Measurements from ENCODE around the gene TLR1. TPM values are rescaled to one million over a fixed set of nuclear protein-coding genes. Genes with fewer than 3 reads are reported as not detected.
A peak's percentile ranks its signal among the peaks of the same experiment; 100 is the strongest.

TLR1 gene, protein sequence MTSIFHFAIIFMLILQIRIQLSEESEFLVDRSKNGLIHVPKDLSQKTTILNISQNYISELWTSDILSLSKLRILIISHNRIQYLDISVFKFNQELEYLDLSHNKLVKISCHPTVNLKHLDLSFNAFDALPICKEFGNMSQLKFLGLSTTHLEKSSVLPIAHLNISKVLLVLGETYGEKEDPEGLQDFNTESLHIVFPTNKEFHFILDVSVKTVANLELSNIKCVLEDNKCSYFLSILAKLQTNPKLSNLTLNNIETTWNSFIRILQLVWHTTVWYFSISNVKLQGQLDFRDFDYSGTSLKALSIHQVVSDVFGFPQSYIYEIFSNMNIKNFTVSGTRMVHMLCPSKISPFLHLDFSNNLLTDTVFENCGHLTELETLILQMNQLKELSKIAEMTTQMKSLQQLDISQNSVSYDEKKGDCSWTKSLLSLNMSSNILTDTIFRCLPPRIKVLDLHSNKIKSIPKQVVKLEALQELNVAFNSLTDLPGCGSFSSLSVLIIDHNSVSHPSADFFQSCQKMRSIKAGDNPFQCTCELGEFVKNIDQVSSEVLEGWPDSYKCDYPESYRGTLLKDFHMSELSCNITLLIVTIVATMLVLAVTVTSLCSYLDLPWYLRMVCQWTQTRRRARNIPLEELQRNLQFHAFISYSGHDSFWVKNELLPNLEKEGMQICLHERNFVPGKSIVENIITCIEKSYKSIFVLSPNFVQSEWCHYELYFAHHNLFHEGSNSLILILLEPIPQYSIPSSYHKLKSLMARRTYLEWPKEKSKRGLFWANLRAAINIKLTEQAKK
- 0.32 TPM for polyA plus RNA-seq (2013, experiment 1 of 2)
- 0.23 TPM for polyA plus RNA-seq (2013, experiment 2 of 2)

DNA sequence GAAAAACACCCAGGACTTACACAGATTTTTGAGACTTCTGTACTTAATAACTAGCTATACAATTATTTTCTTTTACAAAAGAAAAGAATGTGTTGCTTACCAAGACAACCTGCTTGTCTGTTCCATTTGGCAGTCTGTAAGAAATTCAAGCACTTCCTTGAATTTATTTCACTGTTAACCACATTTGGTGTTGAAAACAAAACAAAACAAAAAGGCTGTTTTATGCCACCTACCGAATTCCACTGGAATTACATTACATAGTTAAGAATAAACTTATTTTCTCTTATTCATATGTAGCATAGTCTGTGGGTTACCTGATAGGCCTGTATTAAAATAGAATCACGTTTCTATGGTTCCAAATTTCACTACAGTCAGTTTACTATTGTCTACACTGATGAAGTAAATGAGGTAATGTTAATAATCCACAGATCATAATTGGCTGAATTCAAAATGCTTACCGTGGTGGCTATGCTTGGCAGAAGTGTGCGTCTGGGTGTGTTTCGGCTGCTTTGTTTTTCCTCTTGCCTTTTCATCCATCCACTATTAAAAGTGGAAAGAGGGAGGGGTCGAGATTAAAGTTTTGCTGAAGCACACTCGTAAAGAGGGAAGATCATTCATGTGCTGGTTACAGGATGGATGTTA is at the start of gene TLR1:
Gene TLR1, minus strand, starts transcription at position 138 of the 642 bp plus-strand sequence. CDS start 5,960 bp downstream, outside the sequence.
- no peaks in the 10 kb centered on the region for H3K9me3 ChIP-seq (ENCODE audit: control insufficient read depth, low read length)

DNA sequence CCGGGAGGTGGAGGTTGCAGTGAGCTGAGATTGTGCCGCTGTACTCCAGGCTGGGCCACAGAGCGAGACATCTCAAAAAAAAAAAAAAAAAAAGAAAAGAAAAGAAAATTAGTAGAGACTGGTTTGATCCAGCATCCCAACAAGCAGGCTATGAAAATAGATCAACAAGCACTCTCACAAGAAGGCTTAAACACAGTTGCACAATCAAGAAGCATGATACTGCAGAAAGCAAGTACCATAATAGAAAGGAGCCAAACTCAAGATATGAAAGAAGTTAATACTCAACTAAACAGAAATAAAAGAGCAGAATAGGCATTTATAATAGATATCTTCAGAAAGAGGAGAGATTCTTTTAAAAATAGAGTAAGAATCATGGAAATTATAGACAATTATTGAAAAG is 41.4 kb upstream of the TLR1 start:
- Histone ChIP-seq H3K4me2 (ENCODE audit: low read length, poor library complexity, severe bottlenecking) (no peak overlapping the region), H2BK5ac (ENCODE audit: low read depth, low read length, poor library complexity, severe bottlenecking) (no peak overlapping the region), H3K23ac (ENCODE audit: low read length in 2 of 2) (no peak overlapping the region), H2BK120ac (ENCODE audit: low read depth, low read length) (no peak overlapping the region), H3K4ac (ENCODE audit: low read depth in 1 of 2, low read length in 2 of 2) (no peak overlapping the region), H3K4me3 (ENCODE audit: insufficient read depth in 1 of 2, low read depth in 1 of 2, low read length in 2 of 2) (no peak overlapping the region), H3K79me1 (replicated peaks; ENCODE audit: low read length, poor library complexity, severe bottlenecking) (peaks cover 5% of the 10 kb centered on the region), H4K91ac (ENCODE audit: low read length) (no peak overlapping the region), H2BK15ac (ENCODE audit: low read depth, poor library complexity, severe bottlenecking) (no peak overlapping the region), H3K9ac (ENCODE audit: low read length) (no peak overlapping the region), H2AK5ac (ENCODE audit: low read length, severe bottlenecking) (no peak overlapping the region), H3K14ac (ENCODE audit: low read length in 2 of 2) (no peak overlapping the region), H3K18ac (ENCODE audit: low read depth in 1 of 2, low read length in 2 of 2) (no peak overlapping the region), H3K4me1 (ENCODE audit: control insufficient read depth, insufficient read depth, low read depth, low read length) (no peaks in the 10 kb centered on the region), H2AFZ (ENCODE audit: low read depth, low read length) (no peak overlapping the region), H3K27ac (ENCODE audit: low read length, poor library complexity, severe bottlenecking) (no peak overlapping the region), H3K27me3 (ENCODE audit: control insufficient read depth in 1 of 2, insufficient read depth in 1 of 2, low read length in 2 of 2) (no peaks in the 10 kb centered on the region), H4K8ac (ENCODE audit: low read length) (no peak overlapping the region), H3K36me3 (ENCODE audit: control insufficient read depth in 1 of 2, insufficient read depth in 2 of 2, low read depth in 1 of 2, low read length in 2 of 2) (no peaks in the 10 kb centered on the region), H2BK12ac (ENCODE audit: low read length in 2 of 2) (no peak overlapping the region), H3K9me3 (ENCODE audit: control insufficient read depth, low read length) (no peaks in the 10 kb centered on the region)
- DNase-seq, result no peak
- 92% methylated on average over 1 of the region's 3 CpGs for WGBS

More for the DNA sequence above, at the start of gene TLR1:
- Histone ChIP-seq H2AFZ (ENCODE audit: low read depth, low read length) (no peak within 1 kb of the TSS), H3K4ac (ENCODE audit: low read depth in 1 of 2, low read length in 2 of 2) (no peak within 1 kb of the TSS), H3K4me3 (ENCODE audit: insufficient read depth in 1 of 2, low read depth in 1 of 2, low read length in 2 of 2) (peak within 1 kb of the TSS in 1 of 2 experiments; percentile 45), H4K91ac (ENCODE audit: low read length) (no peak within 1 kb of the TSS), H2BK15ac (ENCODE audit: low read depth, poor library complexity, severe bottlenecking) (no peak within 1 kb of the TSS), H3K18ac (ENCODE audit: low read depth in 1 of 2, low read length in 2 of 2) (no peak within 1 kb of the TSS), H3K27me3 (ENCODE audit: control insufficient read depth in 1 of 2, insufficient read depth in 1 of 2, low read length in 2 of 2) (no peaks in the 10 kb centered on the region), H3K23ac (ENCODE audit: low read length in 2 of 2) (no peak within 1 kb of the TSS), H3K79me1 (replicated peaks; ENCODE audit: low read length, poor library complexity, severe bottlenecking) (no peaks in the 10 kb centered on the region), H3K27ac (ENCODE audit: low read length, poor library complexity, severe bottlenecking) (no peak within 1 kb of the TSS), H3K36me3 (ENCODE audit: control insufficient read depth in 1 of 2, insufficient read depth in 2 of 2, low read depth in 1 of 2, low read length in 2 of 2) (no peaks in the 10 kb centered on the region), H3K4me2 (ENCODE audit: low read length, poor library complexity, severe bottlenecking) (no peak within 1 kb of the TSS), H4K8ac (ENCODE audit: low read length) (no peak within 1 kb of the TSS), H3K9ac (ENCODE audit: low read length) (peak within 1 kb of the TSS; percentile 68), H2BK120ac (ENCODE audit: low read depth, low read length) (no peak within 1 kb of the TSS), H2AK5ac (ENCODE audit: low read length, severe bottlenecking) (peak within 1 kb of the TSS; percentile 35), H3K4me1 (ENCODE audit: control insufficient read depth, insufficient read depth, low read depth, low read length) (peaks cover 2% of the 10 kb centered on the region), H3K14ac (ENCODE audit: low read length in 2 of 2) (no peak within 1 kb of the TSS), H2BK5ac (ENCODE audit: low read depth, low read length, poor library complexity, severe bottlenecking) (no peak within 1 kb of the TSS), H2BK12ac (ENCODE audit: low read length in 2 of 2) (no peak within 1 kb of the TSS)
- WGBS, result 100% methylated on average over 2 of the region's 7 CpGs
- DNase-seq, result peak; percentile 57

DNA sequence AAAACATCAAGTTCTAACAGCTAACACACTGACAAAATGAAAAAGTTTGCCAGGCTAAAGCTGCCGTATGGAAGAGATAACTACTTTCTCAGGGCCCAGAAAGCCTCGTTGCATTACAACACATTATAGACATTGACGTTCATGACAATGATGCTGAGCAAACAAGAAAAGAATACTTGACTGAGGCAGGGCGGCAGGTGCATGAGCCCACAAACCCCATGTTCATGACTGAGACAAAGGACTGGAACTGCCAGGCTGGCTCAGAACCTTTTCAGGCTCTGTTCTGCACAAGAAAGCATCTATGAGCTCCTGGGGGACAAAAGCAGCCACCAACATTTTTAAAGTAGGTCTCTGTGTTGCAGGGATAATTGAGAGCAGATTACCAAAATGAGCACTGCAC is 38.4 kb upstream of the TLR1 start:
- Histone ChIP-seq H4K8ac (ENCODE audit: low read length) (no peak overlapping the region), H3K4me2 (ENCODE audit: low read length, poor library complexity, severe bottlenecking) (no peak overlapping the region), H3K36me3 (ENCODE audit: control insufficient read depth in 1 of 2, insufficient read depth in 2 of 2, low read depth in 1 of 2, low read length in 2 of 2) (no peaks in the 10 kb centered on the region), H4K91ac (ENCODE audit: low read length) (no peak overlapping the region), H3K79me1 (replicated peaks; ENCODE audit: low read length, poor library complexity, severe bottlenecking) (peaks cover 5% of the 10 kb centered on the region), H3K4me3 (ENCODE audit: insufficient read depth in 1 of 2, low read depth in 1 of 2, low read length in 2 of 2) (no peak overlapping the region), H2AFZ (ENCODE audit: low read depth, low read length) (no peak overlapping the region), H2AK5ac (ENCODE audit: low read length, severe bottlenecking) (no peak overlapping the region), H3K4me1 (ENCODE audit: control insufficient read depth, insufficient read depth, low read depth, low read length) (no peaks in the 10 kb centered on the region), H2BK12ac (ENCODE audit: low read length in 2 of 2) (no peak overlapping the region), H2BK15ac (ENCODE audit: low read depth, poor library complexity, severe bottlenecking) (no peak overlapping the region), H3K9me3 (ENCODE audit: control insufficient read depth, low read length) (no peaks in the 10 kb centered on the region), H3K4ac (ENCODE audit: low read depth in 1 of 2, low read length in 2 of 2) (no peak overlapping the region), H3K18ac (ENCODE audit: low read depth in 1 of 2, low read length in 2 of 2) (no peak overlapping the region), H3K27ac (ENCODE audit: low read length, poor library complexity, severe bottlenecking) (no peak overlapping the region), H2BK120ac (ENCODE audit: low read depth, low read length) (no peak overlapping the region), H3K9ac (ENCODE audit: low read length) (no peak overlapping the region), H2BK5ac (ENCODE audit: low read depth, low read length, poor library complexity, severe bottlenecking) (no peak overlapping the region), H3K14ac (ENCODE audit: low read length in 2 of 2) (no peak overlapping the region), H3K27me3 (ENCODE audit: control insufficient read depth in 1 of 2, insufficient read depth in 1 of 2, low read length in 2 of 2) (no peaks in the 10 kb centered on the region), H3K23ac (ENCODE audit: low read length in 2 of 2) (no peak overlapping the region)
- 91% methylated on average over 4 of the region's 4 CpGs for WGBS
- no peak for DNase-seq

DNA sequence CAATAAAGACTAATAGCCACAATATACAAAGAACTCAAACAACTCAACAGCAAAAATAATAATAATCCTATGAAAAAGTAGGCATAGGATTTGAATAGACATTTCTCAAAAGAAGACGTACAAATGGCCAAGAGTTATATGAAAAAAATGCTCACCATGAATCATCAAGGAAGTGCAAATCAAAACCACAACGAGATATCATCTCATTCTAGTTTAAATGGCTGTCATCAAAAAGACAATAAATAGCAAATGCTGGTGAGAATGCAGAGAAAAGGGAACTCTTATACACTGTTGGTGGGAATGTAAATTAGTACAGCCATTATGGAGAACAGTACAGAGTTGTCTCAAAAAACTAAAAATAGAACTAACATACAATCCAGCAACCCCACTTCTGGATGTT is 33.3 kb upstream of the TLR1 start:
- Histone ChIP-seq H3K79me1 (replicated peaks; ENCODE audit: low read length, poor library complexity, severe bottlenecking) (peaks cover 6% of the 10 kb centered on the region), H2BK5ac (ENCODE audit: low read depth, low read length, poor library complexity, severe bottlenecking) (no peak overlapping the region), H2BK15ac (ENCODE audit: low read depth, poor library complexity, severe bottlenecking) (no peak overlapping the region), H3K27ac (ENCODE audit: low read length, poor library complexity, severe bottlenecking) (no peak overlapping the region), H3K4me1 (ENCODE audit: control insufficient read depth, insufficient read depth, low read depth, low read length) (no peaks in the 10 kb centered on the region), H3K14ac (ENCODE audit: low read length in 2 of 2) (no peak overlapping the region), H2BK12ac (ENCODE audit: low read length in 2 of 2) (no peak overlapping the region), H4K8ac (ENCODE audit: low read length) (no peak overlapping the region), H3K18ac (ENCODE audit: low read depth in 1 of 2, low read length in 2 of 2) (no peak overlapping the region), H3K36me3 (ENCODE audit: control insufficient read depth in 1 of 2, insufficient read depth in 2 of 2, low read depth in 1 of 2, low read length in 2 of 2) (no peaks in the 10 kb centered on the region), H2AK5ac (ENCODE audit: low read length, severe bottlenecking) (no peak overlapping the region), H3K27me3 (ENCODE audit: control insufficient read depth in 1 of 2, insufficient read depth in 1 of 2, low read length in 2 of 2) (no peaks in the 10 kb centered on the region), H3K9ac (ENCODE audit: low read length) (no peak overlapping the region), H2BK120ac (ENCODE audit: low read depth, low read length) (no peak overlapping the region), H3K4me3 (ENCODE audit: insufficient read depth in 1 of 2, low read depth in 1 of 2, low read length in 2 of 2) (no peak overlapping the region), H2AFZ (ENCODE audit: low read depth, low read length) (no peak overlapping the region), H3K9me3 (ENCODE audit: control insufficient read depth, low read length) (peaks cover 12% of the 10 kb centered on the region), H3K4ac (ENCODE audit: low read depth in 1 of 2, low read length in 2 of 2) (no peak overlapping the region), H3K4me2 (ENCODE audit: low read length, poor library complexity, severe bottlenecking) (no peak overlapping the region), H3K23ac (ENCODE audit: low read length in 2 of 2) (no peak overlapping the region), H4K91ac (ENCODE audit: low read length) (no peak overlapping the region)
- DNase-seq, result peak; percentile 39
- WGBS, result no CpG with 5 or more reads among the region's 2 CpGs

Measured in mesenchymal stem cell (in vitro differentiated cells and primary cell).